ENCODE data around the gene TMEM181.

DNA sequence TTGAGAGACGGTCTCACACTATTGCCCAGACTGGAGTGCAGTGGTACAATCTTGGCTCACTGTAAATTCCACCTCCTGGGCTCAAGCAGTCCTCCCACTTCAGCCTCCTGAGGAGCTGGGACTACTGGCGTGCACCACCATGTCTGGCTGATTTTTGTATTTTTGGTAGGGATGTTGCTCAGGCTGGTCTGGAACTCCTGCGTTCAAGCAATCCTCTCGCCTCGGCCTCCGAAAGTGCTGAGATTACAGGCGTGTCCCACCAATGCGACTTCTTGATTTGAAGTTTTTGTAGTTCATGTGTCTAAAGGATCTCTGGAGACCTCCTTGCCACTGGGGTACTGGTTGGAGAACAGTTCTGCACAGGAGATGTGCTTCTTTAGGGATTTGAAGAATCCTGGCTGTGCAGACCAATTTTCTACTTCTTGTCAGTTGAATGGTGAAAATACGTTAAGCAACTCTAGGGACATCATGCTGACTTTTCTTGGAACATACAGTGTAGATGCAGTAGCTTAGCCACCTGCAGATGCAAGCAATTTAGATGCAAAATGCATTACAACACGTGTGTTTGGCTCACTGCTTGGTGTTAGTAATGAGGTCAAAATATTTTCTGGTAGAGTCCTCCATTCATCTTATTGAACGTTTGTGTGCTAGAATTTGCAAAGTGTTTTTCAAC lies 118.2 kb downstream of the TMEM181 start:
- TF ChIP-seq POLR2AphosphoS5 (IDR thresholded peaks at IDR 0.05) (no peak), POLR2A (IDR thresholded peaks at IDR 0.05; ENCODE audit: low read depth) (no peak)
- TF ChIP-seq, protein P1, sequence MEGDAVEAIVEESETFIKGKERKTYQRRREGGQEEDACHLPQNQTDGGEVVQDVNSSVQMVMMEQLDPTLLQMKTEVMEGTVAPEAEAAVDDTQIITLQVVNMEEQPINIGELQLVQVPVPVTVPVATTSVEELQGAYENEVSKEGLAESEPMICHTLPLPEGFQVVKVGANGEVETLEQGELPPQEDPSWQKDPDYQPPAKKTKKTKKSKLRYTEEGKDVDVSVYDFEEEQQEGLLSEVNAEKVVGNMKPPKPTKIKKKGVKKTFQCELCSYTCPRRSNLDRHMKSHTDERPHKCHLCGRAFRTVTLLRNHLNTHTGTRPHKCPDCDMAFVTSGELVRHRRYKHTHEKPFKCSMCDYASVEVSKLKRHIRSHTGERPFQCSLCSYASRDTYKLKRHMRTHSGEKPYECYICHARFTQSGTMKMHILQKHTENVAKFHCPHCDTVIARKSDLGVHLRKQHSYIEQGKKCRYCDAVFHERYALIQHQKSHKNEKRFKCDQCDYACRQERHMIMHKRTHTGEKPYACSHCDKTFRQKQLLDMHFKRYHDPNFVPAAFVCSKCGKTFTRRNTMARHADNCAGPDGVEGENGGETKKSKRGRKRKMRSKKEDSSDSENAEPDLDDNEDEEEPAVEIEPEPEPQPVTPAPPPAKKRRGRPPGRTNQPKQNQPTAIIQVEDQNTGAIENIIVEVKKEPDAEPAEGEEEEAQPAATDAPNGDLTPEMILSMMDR (IDR thresholded peaks at IDR 0.05) = no peak

Measured in esophagus muscularis mucosa (tissue), 3 donors.